H1 (cell line): Measurements from ENCODE around the gene NCF4.

Source experiments
- CEBPB ChIP-seq: IDR thresholded peaks from 2 replicates; pipeline ENCODE4 v1.6.1; 2012; ENCODE audit warnings: low read depth, low read length
- CHD2 ChIP-seq: IDR thresholded peaks from 2 replicates; pipeline ENCODE4 v1.6.1; 2012; ENCODE audit warnings: low read length, improper control_type of control experiment
- CREB1 ChIP-seq: IDR thresholded peaks from 2 replicates; pipeline ENCODE4 v1.6.1; 2012; ENCODE audit warnings: inconsistent platforms
- JUND ChIP-seq: IDR thresholded peaks from 2 replicates; pipeline ENCODE4 v1.6.1; 2011; ENCODE audit warnings: mild to moderate bottlenecking, improper control_type of control experiment, low read length
- POLR2A ChIP-seq, 2 experiments: IDR thresholded peaks; 1 replicate in 1 of 2; 2 replicates in 1 of 2; pipeline ENCODE4 v1.6.1; 2011; ENCODE audit warnings: low read depth in 2 of 2, low read length in 2 of 2, mild to moderate bottlenecking in 2 of 2; ENCODE audit errors: control extremely low read depth in 1 of 2
- POLR2AphosphoS5 ChIP-seq: IDR thresholded peaks from 2 replicates; pipeline ENCODE4 v1.6.1; 2011; ENCODE audit warnings: low read depth, low read length
- RNF2 ChIP-seq: fragments of 200-900, 300-1000 bp; sonication (generic); IDR thresholded peaks from 2 replicates; pipeline ENCODE4 v1.7.1; 2016; ENCODE audit warnings: borderline replicate concordance, low read depth, mild to moderate bottlenecking, antibody characterized with exemption, low read length; ENCODE audit not compliant: poor library complexity, severe bottlenecking; ENCODE audit errors: missing control alignments
- SUZ12 ChIP-seq: fragments of 200-600 bp; sonication (generic); IDR thresholded peaks from 2 replicates; pipeline ENCODE4 v1.6.1; 2012; ENCODE audit warnings: mild to moderate bottlenecking, inconsistent platforms, low read length, moderate library complexity, mixed read lengths
- ZNF274 ChIP-seq: IDR thresholded peaks from 2 replicates; pipeline ENCODE4 v1.7.0; 2012; ENCODE audit warnings: low read length, borderline replicate concordance; ENCODE audit errors: extremely low read depth
- TF ChIP-seq, protein P1 (sequence below): IDR thresholded peaks from 2 replicates; pipeline ENCODE4 v1.6.1; 2012; ENCODE audit warnings: inconsistent platforms
- TF ChIP-seq, protein P2 (sequence below), 3 experiments: IDR thresholded peaks; 1 replicate in 2 of 3; 2 replicates in 1 of 3; pipeline versions ENCODE4 v1.5.1 to v1.6.1; 2011; ENCODE audit warnings: low read length in 3 of 3, mild to moderate bottlenecking in 3 of 3, inconsistent platforms in 2 of 3, low read depth in 1 of 3, moderate library complexity in 1 of 3; ENCODE audit not compliant: insufficient read depth in 1 of 3; ENCODE audit errors: control extremely low read depth in 1 of 3

DNA sequence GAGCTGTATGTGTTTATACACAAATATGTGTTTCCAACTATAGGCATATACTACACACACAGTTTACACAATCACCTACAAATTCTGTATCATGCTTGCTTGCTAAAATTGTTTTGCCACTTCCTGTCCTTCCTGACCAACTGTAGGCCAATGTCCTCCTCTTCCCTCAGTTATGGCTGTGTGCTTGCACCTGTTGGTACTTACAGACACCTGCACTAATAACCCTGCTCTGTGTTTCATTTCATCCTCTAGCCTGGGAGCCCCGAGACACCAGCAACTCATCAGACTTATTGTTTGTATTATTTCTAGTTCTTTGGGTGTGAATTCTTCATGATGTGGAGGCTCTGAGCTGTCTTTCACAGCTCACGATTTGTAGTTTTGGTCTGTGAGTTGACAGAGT is 1.8 kb upstream of the NCF4 start:
- TF ChIP-seq JUND: no peak
- TF ChIP-seq, protein P1, sequence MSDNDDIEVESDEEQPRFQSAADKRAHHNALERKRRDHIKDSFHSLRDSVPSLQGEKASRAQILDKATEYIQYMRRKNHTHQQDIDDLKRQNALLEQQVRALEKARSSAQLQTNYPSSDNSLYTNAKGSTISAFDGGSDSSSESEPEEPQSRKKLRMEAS: no peak
- TF ChIP-seq CREB1: no peak
- no peak for TF ChIP-seq POLR2AphosphoS5
- TF ChIP-seq ZNF274: no peak
- no peak for TF ChIP-seq POLR2A (IDR thresholded peaks at IDR 0.05; ENCODE audit: control extremely low read depth in 1 of 2, low read depth in 2 of 2, low read length in 2 of 2)
- TF ChIP-seq, protein P2, sequence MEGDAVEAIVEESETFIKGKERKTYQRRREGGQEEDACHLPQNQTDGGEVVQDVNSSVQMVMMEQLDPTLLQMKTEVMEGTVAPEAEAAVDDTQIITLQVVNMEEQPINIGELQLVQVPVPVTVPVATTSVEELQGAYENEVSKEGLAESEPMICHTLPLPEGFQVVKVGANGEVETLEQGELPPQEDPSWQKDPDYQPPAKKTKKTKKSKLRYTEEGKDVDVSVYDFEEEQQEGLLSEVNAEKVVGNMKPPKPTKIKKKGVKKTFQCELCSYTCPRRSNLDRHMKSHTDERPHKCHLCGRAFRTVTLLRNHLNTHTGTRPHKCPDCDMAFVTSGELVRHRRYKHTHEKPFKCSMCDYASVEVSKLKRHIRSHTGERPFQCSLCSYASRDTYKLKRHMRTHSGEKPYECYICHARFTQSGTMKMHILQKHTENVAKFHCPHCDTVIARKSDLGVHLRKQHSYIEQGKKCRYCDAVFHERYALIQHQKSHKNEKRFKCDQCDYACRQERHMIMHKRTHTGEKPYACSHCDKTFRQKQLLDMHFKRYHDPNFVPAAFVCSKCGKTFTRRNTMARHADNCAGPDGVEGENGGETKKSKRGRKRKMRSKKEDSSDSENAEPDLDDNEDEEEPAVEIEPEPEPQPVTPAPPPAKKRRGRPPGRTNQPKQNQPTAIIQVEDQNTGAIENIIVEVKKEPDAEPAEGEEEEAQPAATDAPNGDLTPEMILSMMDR (IDR thresholded peaks at IDR 0.05; ENCODE audit: control extremely low read depth in 1 of 3, insufficient read depth in 1 of 3, low read depth in 1 of 3, low read length in 3 of 3): no peak
- no peak for TF ChIP-seq RNF2
- no peak for TF ChIP-seq CEBPB
- no peak for TF ChIP-seq CHD2
- no peak for TF ChIP-seq SUZ12
